Endometrium (tissue), 2 donors: Measurements from ENCODE around the gene PEX11G.
A peak's percentile ranks its signal among the peaks of the same experiment; 100 is the strongest.

Experiments
- FAIRE-seq: peaks from 2 replicates; lab custom pipeline; 2012; peaks lifted over from hg19 to GRCh38; lab: Jason Lieb, UNC
- donor health status: control.
- donor health status: control.

The PEX11G gene

DNA sequence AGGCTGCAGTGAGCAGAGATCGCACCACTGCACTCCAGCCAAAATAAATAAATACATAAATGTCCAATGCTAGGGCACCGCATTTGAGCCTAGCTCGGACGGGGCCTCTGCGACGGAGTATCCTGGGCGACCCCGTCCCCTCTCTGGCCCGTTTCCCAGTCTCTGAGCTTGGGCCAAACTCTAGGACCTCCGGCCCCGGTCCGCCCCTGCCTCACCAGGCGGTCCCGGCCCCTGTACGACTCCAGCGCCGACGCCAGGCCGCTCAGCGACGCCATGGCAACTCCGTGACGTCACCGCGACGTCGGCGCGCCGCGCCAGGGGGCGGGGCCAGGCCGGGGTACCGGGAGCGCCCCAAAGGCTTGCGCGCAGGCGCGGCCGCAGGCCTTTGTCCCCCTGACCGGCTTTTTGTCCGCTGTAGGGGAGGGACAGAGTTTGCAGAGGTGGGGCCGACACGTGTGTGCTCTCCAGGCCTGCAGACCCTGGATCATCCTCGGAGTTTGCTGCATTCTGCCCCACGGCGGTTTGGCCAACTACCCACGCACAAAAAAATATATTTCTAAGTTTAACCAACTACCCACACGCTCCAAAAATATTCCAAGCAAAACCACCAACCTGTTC, at the start of gene PEX11G:
TSS of gene PEX11G (minus strand) at position 300 of the 618 bp plus-strand sequence. CDS start at position 275, 25 bp downstream.
- FAIRE-seq, result no peak

DNA sequence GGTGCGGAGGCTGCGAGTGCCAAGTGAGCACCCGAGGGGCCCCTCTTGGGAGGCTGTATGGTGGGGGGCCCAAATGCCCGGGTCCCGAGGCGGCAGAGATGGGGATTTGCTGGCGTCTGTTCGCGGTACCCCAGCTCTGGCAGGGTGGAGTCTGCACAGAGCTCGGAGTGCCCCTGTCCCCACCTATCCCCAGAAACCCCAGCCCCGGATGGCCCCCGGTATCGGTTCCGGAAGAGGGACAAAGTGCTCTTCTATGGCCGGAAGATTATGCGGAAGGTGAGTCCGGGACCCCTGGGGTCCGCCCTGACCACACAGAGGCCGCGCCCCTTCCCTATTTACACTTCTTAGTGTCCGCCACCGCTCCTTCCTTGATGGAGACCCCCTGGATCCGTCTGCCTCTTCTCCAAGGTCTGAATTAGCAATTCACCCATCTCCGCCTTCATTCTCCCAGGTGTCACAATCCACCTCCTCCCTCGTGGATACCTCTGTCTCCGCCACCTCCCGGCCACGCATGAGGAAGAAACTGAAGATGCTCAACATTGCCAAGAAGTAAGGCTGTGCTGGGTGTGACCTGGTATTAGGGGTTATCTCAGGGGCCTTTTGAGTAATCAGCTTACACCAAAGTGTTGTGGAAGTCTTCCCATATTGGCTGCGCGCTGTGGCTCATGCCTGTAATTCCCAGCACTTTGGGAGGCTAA, 47.3 kb upstream of the PEX11G start:
- no peak for FAIRE-seq

DNA sequence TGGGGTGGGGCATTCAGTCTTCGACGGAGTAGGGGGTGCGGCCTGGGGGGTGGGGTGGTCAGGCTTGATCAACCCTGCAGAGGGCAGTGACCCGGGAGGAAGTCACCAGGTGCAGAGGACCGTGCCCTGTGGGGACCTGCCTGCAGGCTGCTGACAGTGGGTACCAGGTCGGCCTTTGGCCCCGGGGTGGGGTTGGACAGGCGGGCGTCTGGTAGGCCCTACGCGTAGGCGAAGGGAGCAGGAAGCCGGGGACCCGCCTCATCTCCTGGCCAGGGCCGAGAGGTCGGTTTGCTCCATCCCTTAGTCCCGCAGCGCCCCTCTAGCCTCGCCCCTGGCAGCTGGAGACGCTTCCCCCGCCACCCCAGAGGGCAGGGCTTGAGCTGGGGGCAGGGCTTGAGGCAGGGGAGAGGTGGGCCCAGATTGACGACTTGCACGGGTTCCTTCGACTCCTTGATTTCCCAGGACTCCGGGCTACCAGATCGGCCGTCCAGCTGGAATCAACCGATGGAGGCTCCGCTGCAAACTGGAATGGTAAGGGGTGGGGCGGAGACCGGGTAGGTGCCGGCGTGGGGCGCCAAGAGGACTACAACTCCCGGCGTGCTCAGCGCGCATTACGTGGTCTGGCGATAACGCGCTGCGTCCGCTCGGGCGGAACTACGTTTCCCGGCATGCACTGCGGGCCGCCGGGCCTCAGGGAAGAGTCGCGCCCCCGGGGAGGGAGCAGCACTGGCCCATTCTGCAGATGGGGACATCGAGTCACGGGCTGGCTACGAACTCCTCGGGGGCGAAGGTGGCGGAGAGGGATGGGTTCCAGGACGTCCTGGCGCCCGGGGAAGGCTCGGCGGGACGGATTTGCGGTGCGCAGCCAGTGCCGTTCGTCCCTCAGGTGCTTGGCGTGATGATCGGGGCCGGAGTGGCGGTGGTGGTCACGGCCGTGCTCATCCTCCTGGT, 46.5 kb upstream of the PEX11G start, which contains the start of gene PNPLA6:
TSS of gene PNPLA6 (plus strand) at position 671 of the 951 bp plus-strand sequence. CDS start at position 743, 72 bp downstream.
- peak; percentile 26 for FAIRE-seq

DNA sequence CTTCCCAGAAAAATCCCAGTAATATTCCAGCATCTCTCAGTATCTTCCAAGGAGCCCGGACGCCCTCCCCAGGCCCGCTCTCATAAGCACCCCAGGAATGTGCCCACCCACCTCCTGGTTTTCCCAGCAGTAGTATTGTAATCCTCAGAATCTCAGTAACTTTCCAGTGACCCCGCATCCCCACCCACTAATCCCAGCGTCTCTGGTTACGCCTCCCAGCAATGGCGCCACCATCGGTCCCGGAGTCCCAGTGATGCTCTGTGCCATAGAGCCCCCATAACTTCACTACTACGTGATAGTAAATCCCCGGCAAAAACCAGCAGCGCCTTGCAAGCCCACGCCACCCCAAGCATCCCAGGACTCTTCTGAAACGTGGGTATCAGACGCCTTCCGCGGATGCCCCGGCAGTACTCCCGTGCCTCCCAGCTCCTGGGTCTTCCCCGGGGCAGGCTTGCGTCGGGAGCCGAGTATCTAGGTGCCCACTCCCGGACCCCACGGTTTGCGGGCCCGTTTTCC, 45.8 kb upstream of the PEX11G start:
- no peak for FAIRE-seq

DNA sequence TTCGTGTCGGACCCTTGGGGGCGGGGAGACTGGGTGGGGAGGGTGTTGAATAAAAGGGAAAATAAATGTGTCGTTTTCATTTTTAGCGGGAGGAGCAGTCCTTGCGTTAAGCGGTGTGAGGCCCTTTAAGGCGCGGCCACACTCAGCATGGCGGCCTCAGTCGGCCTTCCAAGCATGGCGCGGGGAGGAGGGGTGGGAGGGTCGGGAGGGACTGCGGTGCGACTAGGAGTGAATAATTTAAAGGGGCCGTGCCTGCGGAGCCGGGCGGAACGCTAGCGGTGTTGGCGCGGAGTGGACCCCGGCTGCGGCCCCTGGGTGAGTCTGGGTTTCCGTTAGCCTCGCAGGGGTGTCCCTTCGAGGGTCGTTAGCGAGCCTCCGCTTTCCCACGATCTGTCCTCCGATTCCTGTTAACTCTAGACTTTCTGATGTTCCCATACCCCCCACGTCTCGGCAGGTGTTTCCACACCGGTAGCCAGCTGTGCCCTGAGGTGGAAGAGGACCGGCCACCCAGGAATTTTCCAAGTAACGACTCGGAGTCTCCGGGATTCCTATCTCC, 45.2 kb upstream of the PEX11G start:
- FAIRE-seq, result no peak

DNA sequence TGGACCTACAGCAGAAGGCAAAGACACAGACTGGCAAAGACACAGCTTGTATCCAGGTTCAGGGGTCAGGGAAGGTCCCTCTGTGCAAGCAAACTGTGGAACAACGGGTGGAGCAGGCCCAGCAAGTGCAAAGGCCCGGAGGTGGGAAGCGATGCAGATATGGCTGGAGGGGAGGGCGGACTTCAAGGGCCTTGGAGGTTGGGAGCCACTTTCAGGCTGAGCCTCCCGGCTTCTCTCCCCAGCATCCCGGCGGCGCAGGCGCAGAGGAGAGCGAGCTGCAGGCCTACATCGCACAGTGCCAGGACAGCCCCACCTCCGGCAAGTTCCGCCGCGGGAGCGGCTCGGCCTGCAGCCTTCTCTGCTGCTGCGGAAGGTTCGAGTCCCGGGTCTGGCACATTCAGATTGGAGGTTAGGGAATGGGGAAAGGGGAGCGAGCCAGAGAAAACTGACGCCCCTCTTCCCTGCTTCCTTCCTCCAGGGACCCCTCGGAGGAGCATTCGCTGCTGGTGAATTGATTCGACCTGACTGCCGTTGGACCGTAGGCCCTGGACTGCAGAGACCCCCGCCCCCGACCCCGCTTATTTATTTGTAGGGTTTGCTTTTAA, 44.5 kb upstream of the PEX11G start:
- FAIRE-seq, result no peak

DNA sequence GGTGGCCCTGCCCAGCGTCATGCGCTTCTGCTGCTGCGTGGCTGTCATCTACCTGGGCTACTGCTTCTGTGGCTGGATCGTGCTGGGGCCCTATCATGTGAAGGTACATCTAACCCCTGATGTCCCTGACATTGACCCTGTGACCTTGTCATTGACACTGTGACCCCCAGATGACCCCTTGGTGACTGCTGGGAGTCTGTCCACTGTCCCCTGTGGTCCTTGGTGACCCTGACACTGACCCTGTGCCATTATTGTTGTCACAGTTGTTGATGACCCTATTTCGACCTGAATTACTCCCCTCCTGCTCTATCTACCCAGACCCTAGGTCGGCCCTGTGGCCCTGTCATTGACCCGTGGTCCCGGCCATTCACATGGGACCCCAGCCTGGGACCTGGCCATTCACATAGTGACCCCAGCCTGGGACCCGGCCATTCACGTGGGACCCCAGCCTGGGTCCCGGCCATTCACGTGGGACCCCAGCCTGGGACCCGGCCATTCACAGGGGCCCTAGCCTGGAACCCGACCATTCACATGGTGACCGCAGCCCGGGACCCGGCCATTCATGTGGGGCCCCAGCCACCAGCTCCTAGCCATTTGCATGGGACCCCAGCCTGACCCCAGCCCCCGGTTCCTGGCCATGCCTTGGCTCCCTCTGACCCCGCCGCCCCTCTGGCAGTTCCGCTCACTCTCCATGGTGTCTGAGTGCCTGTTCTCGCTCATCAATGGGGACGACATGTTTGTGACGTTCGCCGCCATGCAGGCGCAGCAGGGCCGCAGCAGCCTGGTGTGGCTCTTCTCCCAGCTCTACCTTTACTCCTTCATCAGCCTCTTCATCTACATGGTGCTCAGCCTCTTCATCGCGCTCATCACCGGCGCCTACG, 41.0 kb upstream of the PEX11G start:
- FAIRE-seq, result no peak

DNA sequence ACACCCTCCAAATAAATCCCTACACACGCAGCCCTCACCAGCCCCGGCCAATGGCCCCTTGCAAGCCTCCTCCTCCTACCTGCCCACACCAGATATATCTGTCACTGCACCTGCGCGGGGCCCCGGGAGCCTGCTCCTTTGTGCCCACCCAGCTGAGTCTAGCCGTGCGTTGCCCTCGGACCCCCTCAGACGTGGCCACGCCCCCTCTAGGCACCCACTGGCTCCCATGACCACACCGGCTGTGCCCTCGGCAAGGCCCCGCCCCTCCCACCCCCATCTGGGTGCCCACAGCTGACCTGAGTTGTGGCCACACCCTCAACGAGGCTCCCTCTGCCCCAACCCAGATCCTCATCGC, 40.4 kb upstream of the PEX11G start:
- FAIRE-seq, result no peak

DNA sequence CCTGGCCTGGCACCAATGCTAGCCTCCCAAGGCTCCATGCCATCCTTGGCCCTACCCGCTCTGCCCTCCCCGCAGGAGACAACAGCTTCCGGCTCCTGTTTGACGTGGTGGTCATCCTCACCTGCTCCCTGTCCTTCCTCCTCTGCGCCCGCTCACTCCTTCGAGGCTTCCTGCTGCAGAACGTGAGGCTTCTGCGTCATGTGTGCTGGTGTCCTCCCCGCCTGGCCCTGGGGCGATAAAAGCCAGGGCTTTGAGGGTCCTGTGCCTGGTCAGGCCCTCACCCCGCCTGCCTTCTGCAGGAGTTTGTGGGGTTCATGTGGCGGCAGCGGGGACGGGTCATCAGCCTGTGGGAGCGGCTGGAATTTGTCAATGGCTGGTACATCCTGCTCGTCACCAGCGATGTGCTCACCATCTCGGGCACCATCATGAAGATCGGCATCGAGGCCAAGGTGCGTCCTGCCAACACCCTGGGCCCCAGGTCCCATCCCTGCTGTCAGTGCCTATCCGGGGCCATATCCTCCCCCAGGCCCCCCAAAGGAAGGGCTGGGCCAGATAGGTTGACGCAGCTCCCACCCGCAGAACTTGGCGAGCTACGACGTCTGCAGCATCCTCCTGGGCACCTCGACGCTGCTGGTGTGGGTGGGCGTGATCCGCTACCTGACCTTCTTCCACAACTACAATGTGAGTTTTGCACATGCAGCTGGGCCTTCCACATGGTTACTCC, 39.8 kb upstream of the PEX11G start:
- FAIRE-seq, result no peak

DNA sequence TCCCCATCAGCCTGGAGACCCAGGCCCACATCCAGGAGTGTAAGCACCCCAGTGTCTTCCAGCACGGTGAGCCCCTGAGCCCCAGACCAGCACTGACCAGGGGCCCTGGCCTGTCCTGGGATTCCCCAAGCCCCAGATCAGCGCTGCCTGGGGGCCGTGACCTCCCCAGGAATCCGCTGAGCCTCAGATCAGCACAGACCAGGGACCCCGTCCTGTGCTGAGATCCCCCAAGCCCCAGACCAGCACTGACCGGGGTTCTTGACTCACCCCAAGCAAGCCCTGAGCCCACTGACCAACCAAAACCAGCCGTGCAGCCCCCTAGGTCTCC, 39.3 kb upstream of the PEX11G start:
- no peak for FAIRE-seq

DNA sequence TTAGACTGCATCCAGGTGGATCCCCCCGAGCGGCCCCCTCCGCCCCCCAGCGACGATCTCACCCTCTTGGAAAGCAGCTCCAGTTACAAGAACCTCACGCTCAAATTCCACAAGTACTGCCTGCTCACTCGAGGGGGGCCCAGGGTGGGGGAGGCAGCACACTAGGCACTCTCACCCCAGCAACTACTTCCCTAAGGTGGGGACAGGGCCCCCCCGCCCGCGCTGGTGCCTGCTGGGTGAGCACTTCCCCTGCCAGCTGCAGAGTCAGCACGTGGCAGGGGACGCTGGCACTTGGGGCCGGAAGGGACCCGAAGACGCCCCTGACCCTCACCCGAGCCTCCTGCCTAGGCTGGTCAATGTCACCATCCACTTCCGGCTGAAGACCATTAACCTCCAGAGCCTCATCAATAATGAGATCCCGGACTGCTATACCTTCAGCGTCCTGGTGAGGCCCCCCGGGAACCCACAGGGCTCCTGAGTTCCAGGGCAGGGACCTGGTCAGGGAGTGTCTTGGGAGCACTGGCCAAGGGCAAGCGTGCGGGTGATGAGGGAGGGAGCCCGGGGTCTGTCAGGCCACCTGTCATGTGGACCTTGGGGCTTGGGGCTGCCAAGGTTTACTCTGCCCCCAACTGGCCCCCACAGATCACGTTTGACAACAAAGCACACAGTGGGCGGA, 38.8 kb upstream of the PEX11G start:
- FAIRE-seq, result no peak

DNA sequence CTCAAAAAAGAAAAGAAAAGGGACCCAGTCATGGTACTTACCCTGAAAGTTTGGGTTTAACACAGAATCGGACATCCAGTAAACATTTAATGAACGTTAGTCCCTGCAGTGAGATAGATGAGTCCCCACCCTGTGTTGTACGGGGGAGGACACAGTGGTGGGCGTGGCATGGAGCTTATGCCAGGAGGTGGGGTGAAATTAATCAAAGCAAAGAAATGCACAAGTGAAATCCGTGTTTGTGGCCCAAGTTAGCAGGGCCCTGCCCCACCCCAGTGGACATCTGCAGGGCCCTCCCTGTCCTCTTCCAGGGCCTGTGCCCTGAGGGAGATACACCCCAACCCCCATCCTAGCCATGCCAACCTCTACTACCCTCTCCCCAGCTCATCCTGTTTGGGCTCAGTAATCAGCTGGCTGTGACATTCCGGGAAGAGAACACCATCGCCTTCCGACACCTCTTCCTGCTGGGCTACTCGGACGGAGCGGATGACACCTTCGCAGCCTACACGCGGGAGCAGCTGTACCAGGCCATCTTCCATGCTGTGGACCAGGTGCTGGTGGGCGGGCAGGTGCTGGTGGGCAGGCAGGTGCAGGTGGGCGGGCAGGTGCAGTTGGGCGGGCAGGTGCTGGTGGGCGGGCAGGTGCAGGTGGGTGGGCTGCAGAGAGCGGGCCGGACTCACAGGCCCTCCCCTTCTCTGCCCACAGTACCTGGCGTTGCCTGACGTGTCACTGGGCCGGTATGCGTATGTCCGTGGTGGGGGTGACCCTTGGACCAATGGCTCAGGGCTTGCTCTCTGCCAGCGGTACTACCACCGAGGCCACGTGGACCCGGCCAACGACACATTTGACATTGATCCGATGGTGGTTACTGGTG, 37.5 kb upstream of the PEX11G start:
- FAIRE-seq, result no peak

DNA sequence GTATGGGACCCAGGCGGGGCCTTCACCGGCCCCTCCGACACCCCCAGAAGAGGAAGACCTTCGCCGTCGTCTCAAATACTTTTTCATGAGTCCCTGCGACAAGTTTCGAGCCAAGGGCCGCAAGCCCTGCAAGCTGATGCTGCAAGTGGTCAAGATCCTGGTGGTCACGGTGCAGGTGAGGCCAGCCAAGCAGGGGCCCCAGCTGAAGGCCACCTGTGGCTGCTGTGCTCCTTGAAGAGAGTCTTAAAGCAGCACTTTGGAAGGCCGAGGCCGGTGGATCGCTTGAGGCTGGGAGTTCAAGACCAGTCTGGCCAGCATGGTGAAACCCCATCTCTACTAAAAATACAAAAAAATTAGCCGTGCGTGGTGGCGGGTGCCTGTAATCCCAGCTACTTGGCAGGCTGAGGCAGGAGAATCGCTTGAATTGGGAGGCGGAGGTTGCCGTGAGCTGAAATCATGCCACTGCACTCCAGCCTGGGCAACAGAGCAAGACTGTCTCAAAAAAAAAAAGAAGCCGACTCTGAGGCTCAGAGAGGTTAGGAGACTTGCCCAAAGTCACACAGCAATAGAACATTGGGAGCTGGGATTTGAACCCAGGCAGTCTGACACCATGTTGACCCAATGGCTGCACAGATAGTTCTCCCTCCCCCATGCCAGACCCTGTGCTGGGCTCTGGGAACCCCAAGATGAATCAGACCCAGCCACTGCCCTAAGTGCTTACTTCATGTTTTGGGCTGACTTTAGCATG, 36.3 kb upstream of the PEX11G start:
- FAIRE-seq, result no peak

DNA sequence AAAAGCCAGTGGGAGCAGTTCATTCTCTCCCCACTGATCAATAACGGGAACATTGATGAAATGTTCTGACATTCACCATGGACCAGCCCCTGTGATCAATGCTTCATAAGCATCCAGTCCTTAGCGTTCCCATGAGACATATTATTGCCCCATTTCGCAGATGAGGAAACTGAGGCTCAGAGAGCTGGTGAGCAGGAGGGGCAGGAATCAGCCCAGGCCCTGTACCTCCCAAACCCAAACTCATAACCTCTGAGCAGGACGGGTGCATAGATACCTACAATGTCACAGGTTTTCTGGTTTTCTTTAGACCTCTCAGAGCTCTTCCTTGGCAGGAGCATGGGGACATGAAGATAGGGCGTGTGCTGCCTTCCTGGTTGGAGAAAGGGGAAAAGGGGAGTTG, 35.7 kb upstream of the PEX11G start:
- FAIRE-seq, result no peak

DNA sequence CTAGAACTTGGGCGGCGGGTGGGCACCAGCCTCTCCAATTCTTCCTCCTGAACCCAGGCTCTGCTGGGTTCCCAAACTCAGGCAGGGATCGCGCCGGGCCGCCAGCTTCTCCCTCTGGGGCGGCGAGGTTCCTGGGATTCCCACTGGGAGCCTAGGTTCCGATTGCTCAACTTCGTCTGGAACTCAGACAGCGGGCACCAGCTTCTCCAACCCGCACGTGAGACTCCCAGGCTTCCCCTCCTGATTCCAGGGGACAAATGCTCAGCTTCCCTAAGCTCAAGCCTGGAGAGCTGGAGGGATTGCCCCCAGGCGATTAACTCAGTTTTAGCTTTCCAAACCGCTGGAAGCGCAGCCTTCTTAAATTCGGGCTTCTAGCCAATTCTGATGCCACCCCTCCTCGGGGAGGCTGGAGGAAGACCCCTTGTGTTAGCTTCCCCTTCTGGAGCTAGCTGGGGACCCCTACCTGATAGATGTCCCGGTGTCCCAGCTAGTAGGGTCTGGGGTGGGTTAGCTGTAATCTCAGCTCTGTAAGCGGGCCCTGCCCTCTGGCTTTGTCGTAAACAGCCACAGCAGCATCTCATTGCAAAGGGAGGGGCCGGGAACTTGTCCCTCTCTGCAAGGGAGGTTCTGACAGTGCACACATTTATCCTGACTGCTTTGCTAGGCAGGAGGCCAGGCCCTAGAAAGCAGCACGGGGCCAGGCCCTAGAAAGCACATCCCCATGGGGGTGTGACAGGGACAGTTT, 34.3 kb upstream of the PEX11G start:
- FAIRE-seq, result no peak

DNA sequence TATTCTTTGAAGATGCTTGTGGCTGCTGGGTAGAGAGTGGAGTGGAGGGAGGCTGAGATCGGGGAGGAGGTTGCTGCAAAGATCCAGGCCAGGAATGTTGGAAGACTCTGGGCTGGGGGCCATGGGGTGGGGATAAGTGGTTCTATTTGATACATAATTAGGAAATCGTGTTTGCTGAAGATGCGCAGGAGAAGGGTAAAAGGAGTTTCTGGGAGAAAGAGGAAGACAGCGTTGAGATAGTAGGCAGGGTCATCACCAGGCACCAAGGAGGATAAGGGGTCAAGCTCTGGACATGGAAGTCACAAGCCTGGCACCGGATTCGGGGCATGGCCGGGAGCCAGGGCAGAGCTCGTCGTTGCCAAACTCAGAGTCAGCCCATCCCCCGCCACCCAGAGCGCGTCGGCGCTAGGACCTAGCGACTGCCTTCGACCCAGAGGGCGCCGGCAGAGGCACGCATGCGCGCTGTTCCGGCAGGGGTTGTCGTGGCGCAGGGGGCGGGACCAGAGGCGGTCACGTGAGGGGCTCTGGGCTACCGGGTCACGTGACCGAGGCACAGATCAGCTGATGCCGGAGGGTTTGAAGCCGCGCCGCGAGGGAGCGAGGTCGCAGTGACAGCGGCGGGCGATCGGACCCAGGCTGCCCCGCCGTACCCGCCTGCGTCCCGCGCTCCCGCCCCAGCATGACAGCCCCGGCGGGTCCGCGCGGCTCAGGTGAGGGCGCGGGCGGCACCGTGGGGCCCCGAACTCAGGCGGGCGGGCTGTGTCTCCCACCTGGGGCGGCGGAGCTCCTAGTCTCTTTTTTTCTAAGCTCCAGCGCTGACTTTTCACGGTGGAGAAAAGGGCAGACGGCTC, 33.5 kb upstream of the PEX11G start, which contains the start of gene MCOLN1:
TSS of gene MCOLN1 (plus strand) at position 553 of the 851 bp plus-strand sequence. CDS start at position 680, 127 bp downstream.
- peak; percentile 80 for FAIRE-seq
